GM18526 (cell line): ENCODE results near the gene BTBD16.

ENCODE experiments used
- POLR2A ChIP-seq: IDR thresholded peaks from 3 replicates; pipeline ENCODE4 v1.6.1; 2011; ENCODE audit not compliant: insufficient read length; ENCODE audit errors: extremely low read depth

The BTBD16 gene

DNA sequence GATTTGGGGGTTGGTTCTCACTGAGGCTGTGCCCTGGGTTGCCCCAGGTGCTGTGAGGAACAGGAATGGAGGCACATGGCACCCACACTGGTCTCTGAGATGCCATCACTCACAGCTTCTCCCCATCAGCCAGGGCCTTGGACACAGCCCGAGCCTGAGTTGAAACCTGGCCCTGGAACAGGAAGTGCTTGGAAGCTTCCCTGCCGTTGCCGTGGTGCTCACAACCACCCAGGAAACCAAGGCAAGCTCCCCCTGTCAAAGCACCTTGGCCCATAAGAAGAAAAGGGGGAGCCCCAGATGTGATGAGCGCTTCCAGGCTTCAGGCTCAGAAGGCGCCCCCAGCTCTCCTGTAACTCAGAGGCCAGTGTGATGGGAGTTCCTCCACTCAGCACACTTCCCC, at the start of gene BTBD16:
Gene BTBD16, plus strand, starts transcription at position 221 of the 400 bp plus-strand sequence. CDS start 3,786 bp downstream, outside the sequence.
- TF ChIP-seq POLR2A = no peak

DNA sequence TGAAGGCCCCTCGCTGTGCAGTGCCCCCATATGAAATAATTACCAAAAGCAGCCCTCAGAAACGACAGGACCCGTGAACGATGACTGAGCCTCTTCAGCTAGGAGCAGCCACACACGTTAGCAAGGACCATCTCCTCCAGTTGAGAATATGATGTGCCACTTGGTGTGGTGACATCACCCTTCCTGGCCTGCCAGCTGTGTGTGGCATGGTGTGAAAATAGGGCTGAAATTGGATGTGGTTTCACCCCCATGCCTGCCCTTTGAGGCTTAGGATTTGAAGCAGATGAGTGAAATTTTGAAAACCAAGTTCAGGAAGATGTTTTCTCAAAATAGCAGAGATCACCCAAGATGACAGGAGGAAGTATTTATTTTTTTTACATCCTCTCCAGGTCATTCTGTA, 49.1 kb upstream of the BTBD16 start:
- no peak for TF ChIP-seq POLR2A

DNA sequence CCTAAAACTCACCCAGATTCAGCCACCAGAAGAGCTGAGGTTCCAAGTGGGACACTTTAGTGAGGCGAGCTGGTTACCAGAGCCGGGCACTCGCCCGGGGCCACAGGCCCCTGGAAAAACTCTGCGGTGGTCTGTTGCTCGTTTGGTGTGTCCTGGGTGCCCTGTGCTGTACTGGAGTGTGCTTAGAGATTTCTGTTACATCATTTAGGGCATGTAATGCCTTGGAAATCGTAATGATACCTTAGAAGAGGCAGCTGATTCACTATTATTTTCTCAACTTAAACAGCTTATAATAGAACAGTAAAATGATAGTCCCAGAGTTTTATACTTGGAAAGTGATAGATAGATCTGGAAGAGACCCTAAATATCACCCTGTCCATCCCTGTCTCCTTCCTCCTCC, 48.5 kb upstream of the BTBD16 start:
- TF ChIP-seq POLR2A = no peak

DNA sequence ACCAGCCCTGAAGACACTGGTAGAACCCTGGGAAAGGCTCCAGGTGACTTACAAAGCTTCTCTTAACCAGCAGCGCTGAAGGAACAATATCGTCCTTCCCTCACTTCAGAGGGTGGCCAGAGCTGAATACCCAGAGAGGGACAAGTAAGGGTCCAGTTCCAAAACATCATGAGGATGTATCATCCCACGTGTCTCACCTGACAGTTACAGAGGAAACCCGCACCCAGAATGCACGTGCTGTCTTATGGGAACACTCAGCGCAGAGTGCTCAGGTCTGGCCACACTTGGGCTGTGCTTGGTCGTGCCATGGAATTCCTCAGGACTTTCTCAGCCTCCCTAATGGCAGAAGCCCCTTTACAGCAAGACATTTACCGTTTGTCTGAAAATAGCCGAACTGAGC, 46.9 kb upstream of the BTBD16 start:
- TF ChIP-seq POLR2A = no peak

DNA sequence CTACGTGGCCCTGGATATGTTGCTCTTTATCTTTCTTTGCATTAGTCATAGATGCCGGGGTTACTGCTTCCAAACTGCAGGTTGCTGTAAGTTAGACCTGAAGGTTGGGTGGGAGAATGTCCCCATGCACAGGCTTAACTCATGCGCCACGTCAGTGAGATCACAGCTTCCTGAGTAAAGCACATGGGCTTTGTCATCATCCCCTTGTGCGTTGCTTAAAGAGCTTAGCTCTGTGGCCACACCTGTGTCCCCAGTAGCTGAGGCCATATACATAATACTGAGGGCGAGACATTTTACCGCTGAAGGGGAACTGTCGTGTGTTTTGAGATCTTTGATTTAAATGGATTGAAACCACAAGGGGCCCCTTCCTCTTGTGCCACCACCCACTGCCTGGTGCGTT, 45.8 kb upstream of the BTBD16 start:
- TF ChIP-seq POLR2A = no peak

DNA sequence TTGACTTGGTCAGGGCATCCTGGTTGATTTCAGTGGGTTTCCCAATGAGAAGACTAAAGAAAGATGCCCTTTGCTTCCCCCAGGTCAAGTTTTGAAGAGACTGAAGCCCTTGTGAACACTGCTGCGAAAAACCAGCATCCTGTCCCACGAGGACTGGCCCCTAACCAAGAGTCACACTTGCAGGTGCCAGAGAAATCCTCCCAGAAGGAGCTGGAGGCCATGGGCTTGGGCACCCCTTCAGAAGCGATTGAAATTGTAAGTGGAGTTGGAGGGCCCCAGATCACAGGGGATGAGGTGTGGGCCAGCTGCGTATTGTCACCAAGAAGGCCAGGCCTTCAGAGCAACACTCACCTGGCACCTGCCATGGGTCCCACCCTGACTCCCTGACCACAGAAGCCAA, 43.3 kb upstream of the BTBD16 start:
- no peak for TF ChIP-seq POLR2A

DNA sequence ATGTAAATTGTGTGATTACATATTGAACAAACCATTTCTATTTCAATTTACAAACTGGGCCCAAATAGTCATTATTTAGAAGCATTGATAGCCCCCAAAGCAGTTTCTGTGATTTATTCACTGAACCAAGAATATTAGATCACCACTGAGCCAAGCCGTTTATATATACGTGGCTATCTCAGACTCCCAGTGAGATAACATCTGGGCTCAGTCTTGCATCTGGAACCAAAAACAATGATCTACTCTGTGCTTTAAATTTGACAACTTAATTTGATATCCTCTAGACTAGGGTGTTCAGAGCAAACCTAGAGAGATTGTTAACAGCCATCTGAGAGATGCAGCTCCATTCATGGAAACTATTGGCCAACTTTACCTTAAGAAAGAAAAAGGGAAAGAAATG, 41.4 kb upstream of the BTBD16 start:
- no peak for TF ChIP-seq POLR2A

DNA sequence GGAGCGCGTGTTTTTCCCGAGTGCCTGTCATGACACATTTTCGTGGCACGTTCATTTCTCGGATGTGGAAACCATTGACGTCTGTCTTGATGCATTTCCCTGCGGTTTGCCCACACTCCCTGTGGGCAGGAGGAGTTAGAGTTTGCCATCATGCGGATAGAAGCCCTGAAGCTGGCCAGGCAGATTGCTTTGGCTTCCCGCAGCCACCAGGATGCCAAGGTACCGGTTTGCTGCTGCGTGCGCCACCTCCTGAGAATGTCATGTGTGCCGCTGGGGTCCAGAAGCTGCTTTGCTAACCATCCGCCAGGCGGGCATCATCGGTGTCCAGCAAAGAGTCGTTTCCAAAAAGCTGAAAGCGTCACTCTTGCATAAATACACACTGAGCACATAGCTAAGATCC, 40.9 kb upstream of the BTBD16 start:
- TF ChIP-seq POLR2A = no peak

DNA sequence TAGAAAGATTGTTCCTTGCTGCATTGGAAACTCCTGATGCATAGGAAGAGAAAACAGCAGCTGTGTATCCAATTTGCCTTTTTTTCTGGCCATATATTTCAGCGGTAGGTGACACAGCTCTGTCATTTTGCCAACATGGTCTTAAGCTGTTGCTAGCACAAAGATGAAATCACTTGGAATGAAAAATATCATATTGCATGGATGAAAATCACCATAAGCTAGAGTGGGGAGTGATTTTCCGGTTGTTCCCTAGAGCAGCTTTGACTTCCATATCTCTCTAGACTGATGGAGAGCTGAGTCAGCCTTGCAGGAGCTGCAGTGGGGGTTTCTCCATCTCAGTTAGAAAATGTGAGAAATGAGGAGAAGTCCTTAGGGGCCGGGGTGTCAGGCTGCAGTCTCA, 38.3 kb upstream of the BTBD16 start:
- no peak for TF ChIP-seq POLR2A

DNA sequence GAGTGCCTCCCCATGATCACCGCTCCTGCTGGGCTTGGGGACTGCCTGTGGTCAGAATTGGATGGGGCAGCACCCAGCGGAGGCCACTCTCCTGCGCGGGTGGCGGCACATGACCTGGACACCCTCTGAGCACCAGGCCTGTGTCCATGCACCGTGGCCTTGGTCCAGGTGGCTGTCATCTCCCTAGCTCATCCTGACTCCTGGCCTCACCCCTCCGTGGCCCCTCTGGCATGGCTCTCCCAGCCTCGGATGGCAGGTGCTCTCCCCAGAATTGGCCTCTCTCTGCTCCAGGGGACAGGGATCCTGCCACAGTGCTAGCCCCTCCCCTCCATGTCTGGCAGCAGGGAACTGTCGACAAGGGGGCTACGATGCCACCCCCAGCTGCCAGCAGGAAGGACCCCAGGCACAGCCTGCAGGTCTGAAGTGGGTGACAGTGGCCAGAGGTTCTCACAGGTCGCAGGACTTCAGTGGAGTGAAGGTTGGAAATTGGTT, 37.2 kb upstream of the BTBD16 start:
- no peak for TF ChIP-seq POLR2A

DNA sequence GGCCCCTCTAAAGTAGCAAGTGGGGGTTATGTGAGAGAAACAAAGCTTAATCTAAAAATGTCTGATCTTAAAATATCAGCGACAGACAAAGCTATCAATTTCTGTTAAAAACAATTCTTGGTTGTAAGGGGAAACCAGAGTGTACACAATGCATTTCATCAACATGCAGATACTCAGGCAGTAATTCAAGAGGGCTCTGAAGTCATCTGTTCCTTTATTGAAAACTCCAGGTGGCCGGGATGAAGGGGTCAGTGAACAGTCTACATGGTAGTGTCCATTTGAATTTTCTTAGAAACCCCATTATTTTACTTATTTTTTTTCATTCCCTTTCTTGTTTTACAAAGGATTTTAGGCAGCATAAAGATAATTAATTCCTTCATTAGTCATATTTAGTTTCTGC, 36.7 kb upstream of the BTBD16 start:
- no peak for TF ChIP-seq POLR2A

DNA sequence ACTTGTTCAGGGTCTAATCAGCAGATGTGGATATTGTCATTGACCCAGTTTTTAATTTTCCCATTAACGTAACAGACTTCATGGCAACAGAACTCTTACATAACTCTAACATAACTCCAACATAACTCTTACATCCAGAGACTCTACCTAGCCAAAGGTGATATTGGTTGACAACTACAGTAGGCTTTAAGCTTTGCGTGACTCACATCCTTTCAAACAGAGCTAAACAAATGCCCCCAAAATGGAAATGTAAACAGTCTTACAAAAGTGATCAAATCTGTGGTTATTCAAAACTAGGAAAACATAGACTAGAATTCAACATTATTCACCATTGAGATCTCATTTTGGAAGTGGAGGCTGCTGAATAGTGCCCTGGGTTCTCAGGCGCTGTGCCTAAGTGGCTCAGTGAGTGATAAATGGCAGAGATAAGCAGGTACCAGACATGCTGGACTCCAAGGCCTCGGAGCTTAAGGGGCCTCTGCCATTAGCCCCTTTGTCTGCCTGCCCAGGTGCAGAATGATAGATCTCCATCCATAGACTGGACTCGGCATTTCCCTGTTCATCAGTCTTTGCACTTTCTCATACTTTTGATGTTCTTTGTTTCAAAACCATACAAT, 34.3 kb upstream of the BTBD16 start:
- TF ChIP-seq POLR2A = no peak

DNA sequence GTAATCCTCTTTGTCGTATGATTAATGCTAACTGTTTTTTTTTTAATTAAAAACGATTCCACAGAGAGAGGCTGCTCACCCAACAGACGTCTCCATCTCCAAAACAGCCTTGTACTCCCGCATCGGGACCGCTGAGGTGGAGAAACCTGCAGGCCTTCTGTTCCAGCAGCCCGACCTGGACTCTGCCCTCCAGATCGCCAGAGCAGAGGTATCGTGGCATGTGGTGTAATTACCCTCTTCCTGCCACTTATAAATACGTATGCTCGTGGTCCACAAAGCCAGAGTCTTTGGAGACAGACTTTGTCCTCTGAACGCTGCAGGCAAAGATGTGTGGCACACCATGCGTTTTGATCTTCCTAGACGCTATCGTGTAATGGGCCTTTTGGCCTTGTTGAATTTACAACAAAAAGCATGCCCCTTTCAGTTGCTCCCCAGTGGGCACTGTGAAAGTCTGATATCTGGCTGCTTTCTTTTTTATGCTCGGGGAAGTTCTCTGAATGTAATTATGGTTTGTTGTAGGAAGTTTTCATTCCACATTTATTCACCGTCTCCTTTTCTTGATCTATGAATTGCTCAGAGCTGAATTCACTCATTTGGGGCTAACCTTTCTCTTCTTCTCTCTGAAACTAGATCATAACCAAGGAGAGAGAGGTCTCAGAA, 33.6 kb upstream of the BTBD16 start:
- TF ChIP-seq POLR2A = no peak

DNA sequence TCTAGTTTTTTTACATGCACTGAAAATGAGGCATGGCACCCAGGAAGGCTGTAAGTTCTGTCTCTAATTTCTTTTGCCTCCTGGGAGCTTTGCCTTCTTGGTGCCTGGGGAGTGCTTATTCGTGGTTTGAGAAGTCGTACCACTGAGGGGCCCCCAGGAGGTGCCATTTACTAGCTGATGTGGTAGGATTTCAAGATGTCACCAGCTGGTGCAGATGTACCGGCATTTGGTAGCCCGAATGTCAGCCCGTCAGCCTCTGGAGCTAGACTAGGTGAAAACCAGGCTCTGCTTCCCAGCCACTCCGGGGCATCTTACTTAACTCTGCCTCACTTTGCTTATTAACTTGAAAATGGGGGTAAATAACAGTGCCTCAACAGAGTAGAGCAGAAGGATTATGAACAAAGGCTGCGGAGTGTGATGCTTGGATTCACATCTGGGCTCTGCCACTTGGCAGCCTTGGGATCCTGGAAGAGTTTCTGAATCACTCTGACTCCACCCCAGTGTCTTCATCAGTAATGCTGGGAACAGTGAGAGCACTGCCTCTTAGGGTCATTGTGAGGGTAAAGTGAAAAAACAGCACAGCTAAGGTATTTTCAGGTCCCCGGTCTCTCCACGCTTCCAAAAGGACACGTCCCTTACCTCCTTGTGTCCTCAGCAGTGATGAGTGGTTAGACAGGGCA, 31.4 kb upstream of the BTBD16 start:
- no peak for TF ChIP-seq POLR2A

DNA sequence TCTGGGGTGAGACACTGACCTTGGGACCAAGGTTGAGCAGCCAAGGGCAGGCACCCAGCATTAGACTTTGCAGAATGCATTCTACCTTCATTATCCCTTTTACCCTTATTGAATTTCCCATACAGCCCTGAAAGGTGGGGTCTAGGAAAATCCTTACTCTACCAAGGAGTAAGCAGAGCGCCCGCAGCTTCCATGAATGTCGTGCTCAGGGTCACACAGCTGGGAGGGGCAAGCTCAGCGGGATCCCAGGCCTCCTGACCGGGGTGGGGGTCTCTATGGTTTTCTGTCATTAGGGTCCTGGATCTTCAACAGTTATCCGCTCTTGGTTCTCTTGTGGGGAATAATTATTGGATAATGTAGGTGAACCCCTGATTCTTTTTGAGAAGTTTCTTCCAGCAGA, 30.7 kb upstream of the BTBD16 start:
- TF ChIP-seq POLR2A = no peak

DNA sequence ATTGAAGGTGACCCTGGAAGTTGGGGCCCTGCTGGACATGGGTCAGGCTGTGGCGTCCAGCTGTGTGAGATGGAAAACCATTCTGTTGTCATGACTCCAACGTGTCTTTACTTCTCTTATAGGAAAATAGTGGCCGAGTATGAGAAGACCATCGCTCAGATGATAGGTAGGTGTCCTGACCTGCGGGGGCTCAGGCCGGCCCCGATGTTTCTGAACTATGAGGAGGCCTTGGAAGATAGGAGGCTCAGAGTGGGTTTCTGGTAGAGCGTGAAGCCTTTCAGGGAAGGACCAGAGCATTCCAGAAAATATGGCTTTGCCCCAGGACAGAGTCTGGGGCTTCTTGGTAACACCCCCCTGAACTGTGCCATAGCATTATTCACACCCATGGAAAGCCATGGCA, 29.3 kb upstream of the BTBD16 start:
- TF ChIP-seq POLR2A = no peak

DNA sequence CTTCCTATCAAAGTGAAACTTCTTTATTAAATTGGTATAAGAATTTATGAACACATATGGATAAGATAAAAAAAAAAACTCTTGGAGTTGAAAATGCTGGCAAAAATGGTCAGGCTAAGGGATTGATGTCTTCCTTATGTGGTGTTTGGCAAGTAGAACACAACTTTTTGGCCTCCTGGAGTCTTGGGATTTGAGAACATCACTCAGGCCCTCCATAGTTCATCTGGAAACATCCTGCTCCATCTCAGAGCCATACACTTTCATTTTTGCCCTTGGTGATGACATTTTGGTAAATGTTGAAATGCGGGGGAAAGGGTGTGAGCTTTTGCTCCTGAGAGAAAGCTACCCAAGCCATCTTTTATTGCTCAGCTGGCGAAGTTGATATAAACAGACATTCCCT, 27.5 kb upstream of the BTBD16 start:
- TF ChIP-seq POLR2A = no peak
